Uterus (tissue), 2 donors: ENCODE data around the gene CAMTA1.

ENCODE experiments used
- CTCF ChIP-seq, 4 experiments: fragments of 200-600 bp in 2 of 4; fragments of 450-650 bp in 2 of 4; sonication (generic) in 2 of 4; IDR thresholded peaks; one replicate each; pipeline ENCODE4 v1.5.1; 2016 to 2019; ENCODE audit warnings: antibody characterized with exemption in 4 of 4, mild to moderate bottlenecking in 2 of 4, moderate library complexity in 1 of 4
- POLR2A ChIP-seq, 2 donors: fragments of 450-650 bp; IDR thresholded peaks; one replicate each; pipeline ENCODE4 v1.6.1; 2016; ENCODE audit warnings: antibody characterized with exemption in 2 of 2, mild to moderate bottlenecking in 1 of 2, moderate library complexity in 1 of 2

GRCh38 chr1:6965083-6965934 lies 180.1 kb downstream of the CAMTA1 start:
- TF ChIP-seq POLR2A (IDR thresholded peaks at IDR 0.05) (no peak), CTCF (IDR thresholded peaks at IDR 0.05) (no peak)
